HG02981 (cell line): ENCODE data around the gene STAMBP.
"Not testable (repeated sequence)": the region's sequence is repeated elsewhere in the genome, so short reads cannot be mapped to it uniquely, and the experiment has no call there.

Source experiments
- ATAC-seq: cut with Tn5 transposase; IDR thresholded peaks from one replicate; pipeline ENCODE4 v1.9.1; 2021; ENCODE audit warnings: mild to moderate bottlenecking, moderate library complexity; ENCODE audit not compliant: unreplicated experiment

Gene STAMBP

GRCh38 chr2:73828818-73829570, at the start of gene STAMBP:
Gene STAMBP, plus strand, starts transcription at chr2:73828961. Its CDS starts 1,896 bp downstream, at chr2:73830857.
- ATAC-seq: peak; percentile 77

DNA sequence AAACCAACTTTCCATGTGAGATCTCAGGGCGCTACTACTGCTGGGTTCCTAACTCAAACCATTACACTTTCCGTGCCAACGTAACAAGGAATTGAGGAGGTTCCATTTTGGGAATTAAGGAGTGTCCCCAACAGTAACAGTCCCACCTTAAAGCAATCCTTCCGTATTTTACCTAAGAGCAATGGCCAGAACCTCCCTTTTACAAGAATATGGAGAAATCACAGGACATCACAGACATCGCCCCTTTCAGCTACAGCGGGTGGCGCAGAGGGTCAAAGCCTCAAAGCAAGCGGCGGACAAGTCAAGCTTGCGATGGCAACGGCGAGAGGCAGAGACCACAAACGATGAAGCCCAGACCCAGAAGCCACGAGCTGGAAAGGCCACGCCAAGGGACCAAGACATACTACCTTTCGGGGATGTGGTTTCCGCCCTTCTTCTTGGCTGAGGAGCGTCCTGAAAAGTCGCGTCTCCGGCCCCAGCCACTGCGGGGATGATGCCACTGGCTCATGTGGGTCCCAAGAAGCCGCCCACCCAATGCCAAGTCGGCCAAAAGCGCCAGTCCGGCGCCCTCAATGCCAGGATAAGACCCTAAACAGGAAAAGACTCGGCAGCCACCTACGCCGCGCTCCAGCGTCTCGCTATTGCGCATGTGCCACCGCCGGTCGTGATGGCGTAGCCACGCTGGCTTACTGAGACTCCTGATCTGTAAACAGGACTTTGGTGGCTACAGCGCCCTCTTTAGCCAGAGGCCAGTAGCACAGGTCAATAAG, 49.1 kb upstream of the STAMBP start, which contains the start of gene DUSP11:
Gene DUSP11 (minus strand): TSS at position 637 of the 770 bp plus-strand sequence. CDS start 129 bp downstream, at position 508.
- peak; percentile 100 for ATAC-seq

- ATAC-seq: no peak
Measured at GRCh38 chr2:73780237-73780582, 48.6 kb upstream of the STAMBP start.

GRCh38 chr2:73783402-73783801, 45.4 kb upstream of the STAMBP start:
- not testable (repeated sequence) for ATAC-seq

DNA sequence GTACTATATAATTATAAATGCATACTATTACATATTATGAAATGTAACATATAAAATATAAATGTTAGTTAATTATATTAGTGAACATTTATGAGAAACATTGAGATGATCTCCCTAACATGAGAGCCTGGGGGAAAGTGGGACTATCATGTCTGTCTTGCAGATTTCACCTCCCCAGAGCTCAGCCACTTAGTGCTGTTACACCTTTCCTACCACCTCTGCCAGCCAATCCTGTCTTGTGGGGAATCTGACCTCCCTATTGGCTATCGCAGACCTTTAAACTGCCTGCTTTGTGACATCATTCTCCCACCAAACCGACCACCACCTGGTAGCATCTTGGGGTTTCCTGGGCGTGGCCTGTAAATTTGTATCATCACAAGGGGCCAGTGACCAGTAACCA, 44.9 kb upstream of the STAMBP start, which contains the start of gene C2orf78:
Gene C2orf78 (plus strand): TSS at position 301 of the 400 bp plus-strand sequence. CDS start 127 bp downstream, outside the sequence.
- ATAC-seq: not testable (repeated sequence)

- ATAC-seq: no peak
Measured at GRCh38 chr2:73811878-73812277, 16.9 kb upstream of the STAMBP start.

DNA sequence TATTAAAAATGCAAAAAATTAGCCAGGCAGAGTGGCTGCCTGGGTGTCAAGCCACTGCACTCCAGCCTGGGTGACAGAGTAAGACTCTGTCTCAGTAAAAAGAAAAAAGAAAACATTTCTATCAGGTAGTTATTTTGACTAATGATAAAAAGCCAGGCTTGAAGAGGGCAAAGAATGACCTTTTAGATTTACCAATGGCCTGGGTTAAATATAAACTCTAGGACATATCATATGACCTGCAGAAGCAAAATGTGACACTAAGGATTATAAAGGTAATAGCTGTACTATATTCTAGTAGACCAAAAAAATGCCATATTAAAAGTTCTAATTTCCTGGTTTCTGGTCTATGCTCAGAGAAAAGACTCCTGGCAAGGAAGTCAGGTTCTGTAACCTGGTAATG, 16.1 kb upstream of the STAMBP start:
- no peak for ATAC-seq

GRCh38 chr2:73818296-73818695, 10.5 kb upstream of the STAMBP start:
- ATAC-seq: no peak

GRCh38 chr2:73821227-73821626, 7.5 kb upstream of the STAMBP start:
- peak; percentile 71 for ATAC-seq

DNA sequence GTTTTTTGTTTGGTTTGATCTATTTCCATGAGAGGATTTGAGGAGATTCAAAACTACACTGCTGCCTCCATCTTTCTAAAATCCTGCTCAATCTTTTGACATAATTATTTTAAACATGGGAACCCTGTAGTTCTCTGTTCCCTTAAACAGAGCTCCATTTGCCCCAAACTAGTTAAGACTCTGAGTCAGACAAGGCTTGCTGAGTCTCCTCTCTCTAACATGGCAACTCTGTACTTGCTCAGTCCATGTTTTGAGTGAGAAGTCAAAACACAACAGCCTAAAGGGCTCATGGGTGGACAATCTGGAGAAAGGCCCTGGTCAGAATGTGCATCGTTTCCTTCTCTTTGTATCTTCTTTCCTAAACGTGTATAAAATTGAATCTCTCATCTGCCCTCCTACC, 7.1 kb upstream of the STAMBP start:
- ATAC-seq: no peak

DNA sequence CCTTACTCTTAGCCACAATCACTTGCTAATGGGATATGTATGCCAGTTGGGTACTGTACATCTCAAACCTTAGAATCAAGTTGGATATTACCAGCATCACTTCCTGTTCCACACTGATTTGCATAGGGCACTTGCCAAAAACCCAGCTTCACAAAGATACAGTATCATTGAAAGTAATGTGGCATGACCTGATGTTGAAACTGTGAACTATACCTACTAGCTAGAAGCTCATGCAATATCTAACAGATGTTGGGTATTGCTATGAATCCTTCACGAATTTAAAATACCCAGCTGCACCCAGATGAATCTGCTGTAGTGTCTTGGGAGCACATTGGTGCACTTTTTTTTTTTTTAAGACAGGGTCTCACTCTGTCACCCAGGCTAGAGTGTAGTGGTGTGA, 6.5 kb upstream of the STAMBP start:
- ATAC-seq: no peak

DNA sequence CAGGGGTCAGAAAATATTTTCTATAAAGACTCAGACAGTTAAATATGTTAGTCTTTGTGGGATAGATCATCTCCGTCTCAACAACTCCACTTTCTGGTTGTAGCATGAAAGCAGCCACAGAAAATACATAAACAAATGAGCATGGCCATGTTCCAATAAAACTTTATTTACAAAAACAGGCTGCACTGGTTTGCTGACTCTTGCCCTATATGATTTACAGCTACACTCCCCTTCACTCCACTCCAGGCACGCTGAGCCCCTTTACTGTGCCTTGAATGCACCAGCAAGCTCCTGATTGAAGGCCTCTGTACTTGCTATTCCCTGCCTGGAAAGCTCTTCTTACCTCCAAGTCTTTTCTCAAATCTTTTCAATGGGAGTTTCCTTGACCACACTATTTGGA, 5.8 kb upstream of the STAMBP start:
- ATAC-seq: no peak

- no peak for ATAC-seq
Measured at GRCh38 chr2:73823416-73823815, 5.3 kb upstream of the STAMBP start.

- ATAC-seq: no peak
Measured at GRCh38 chr2:73823916-73824523, 4.7 kb upstream of the STAMBP start.

DNA sequence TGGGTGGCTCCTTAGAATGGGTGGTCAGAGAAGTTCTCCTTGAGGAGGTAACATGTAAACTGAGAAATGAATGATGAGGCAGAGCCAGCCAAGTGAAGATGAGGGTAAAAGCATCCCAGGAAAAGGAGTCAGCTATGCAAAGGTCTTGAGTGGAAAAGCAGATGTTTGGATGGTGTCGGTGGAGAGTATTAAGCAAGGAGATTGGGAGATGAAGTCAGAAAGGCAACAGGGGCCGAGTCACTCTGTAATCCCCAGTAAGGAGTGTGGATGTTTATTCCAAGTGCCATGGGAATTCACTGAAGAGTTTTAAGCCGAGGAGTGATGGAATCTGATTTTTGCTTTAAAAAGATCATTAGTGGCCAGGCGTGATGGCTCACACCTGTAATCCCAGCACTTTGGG, 3.4 kb upstream of the STAMBP start:
- no peak for ATAC-seq

- ATAC-seq: no peak
Measured at GRCh38 chr2:73827018-73827417, 1.7 kb upstream of the STAMBP start.

DNA sequence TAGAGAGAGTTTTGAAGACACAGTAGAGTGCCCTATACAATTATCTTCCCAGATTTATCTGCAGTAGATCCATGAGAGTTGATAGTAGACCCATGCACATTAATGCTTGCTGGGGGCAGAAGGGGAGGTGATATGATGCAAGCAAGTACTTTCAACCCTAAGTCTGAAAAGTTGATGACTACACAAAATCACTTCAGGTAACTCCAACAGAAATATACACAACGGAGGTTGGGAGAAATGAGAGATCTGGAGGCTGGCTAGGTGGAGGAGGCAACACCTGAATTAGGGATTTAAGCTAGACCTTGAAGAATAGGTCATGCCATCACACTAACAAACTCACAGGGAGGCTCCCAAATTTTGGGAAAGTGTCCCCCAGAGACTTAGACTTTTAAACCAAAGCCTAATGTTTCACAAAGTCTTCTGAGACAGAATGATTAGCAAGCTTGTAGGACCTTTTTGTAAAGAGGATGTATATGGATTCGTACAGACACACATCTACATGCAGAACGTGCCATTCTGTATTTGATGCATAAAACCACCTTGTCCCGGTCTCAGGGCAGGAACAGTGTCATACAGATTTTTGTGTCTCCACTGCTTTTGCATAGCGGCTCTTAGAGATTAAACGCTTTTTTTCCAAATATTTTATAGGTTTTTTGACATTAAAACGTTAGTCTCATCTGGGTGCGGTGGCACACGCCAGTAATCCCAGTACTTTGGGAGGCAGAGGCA, 937 bp upstream of the STAMBP start:
- ATAC-seq: no peak

DNA sequence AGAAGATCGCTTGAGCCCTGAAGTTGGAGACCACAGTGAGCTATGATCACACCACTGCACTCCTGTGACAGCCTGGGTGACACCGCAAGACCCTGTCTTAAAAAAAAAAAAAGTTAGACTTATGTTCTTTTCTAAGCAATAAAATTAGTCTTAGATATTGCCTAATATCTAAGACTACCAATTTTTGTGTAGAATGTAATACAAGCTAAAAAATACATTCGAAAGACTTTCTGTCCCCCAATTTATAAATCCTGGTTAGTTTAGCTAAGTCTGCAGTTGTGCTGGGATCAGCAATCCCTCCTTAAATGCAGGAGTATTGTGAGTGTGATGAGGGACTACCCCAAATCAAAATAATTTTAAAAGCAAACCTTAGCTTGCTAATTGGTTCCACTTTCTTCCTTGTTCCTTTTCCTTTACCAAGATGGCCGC, 358 bp upstream of the STAMBP start:
- no peak for ATAC-seq

DNA sequence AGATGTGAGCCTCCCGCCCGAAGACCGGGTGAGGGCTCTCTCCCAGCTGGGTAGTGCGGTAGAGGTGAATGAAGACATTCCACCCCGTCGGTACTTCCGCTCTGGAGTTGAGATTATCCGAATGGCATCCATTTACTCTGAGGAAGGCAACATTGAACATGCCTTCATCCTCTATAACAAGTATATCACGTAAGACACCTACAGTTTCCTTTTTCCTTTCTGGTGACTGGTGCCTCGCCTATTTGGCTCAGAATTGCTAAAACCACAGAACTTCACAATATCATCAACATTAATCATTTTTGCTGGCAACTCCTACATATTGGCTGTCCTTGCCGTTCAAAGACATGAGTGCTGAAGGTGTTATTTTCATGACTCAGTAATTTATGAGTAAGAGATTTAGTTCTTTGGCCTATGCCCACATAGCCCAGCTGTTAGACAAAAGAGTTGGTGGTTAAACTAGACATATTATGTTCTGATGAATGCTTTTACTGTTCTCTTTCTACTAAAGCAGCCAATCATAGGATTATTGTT, 2.2 kb downstream of the STAMBP start:
- no peak for ATAC-seq

GRCh38 chr2:73832930-73833329, 4.2 kb downstream of the STAMBP start:
- ATAC-seq: no peak
